GM23338 (cell line): ENCODE results near the gene SLC41A2. TPM values are rescaled to one million over a fixed set of nuclear protein-coding genes. Genes with fewer than 3 reads are reported as not detected.

ENCODE experiments used
- ATAC-seq: fragments of 200-7000 bp; cut with Tn5 transposase; 3 replicates; pipeline ENCODE4 v1.9.1; 2020
- DNase-seq: peaks from one replicate; pipeline ENCODE4 v3.0.0-alpha.2; 2015; ENCODE audit warnings: low spot score
- H2AFZ ChIP-seq: fragments of 200-600 bp; sonication (generic); 2 replicates; pipeline ENCODE4 v1.8.0; 2016; ENCODE audit warnings: antibody characterized with exemption, mild to moderate bottlenecking, moderate library complexity
- H3F3A ChIP-seq: fragments of 200-600 bp; sonication (generic); replicated peaks from 2 replicates; pipeline ENCODE4 v1.8.0; 2017; ENCODE audit warnings: antibody characterized with exemption, mixed run types, low read depth
- H3K27ac ChIP-seq: fragments of 200-600 bp; sonication (generic); 2 replicates; pipeline ENCODE4 v1.6.1; 2016; ENCODE audit warnings: low read depth
- H3K27me3 ChIP-seq: fragments of 200-600 bp; sonication (generic); 2 replicates; pipeline ENCODE4 v1.8.0; 2016; ENCODE audit warnings: mild to moderate bottlenecking, mixed run types, moderate library complexity; ENCODE audit not compliant: insufficient read depth
- H3K36me3 ChIP-seq: fragments of 200-600 bp; sonication (generic); 2 replicates; pipeline ENCODE4 v1.8.0; 2016; ENCODE audit warnings: mild to moderate bottlenecking; ENCODE audit not compliant: insufficient read depth
- H3K4me1 ChIP-seq: fragments of 200-600 bp; sonication (generic); 2 replicates; pipeline ENCODE4 v1.8.0; 2016; ENCODE audit warnings: mild to moderate bottlenecking, moderate library complexity; ENCODE audit not compliant: insufficient read depth
- H3K4me2 ChIP-seq: fragments of 200-600 bp; sonication (generic); 2 replicates; pipeline ENCODE4 v1.7.1; 2017; ENCODE audit warnings: mixed run types
- H3K4me3 ChIP-seq: fragments of 200-600 bp; sonication (generic); 2 replicates; pipeline ENCODE4 v1.6.1; 2016; ENCODE audit warnings: mixed run types
- H3K79me2 ChIP-seq: fragments of 200-600 bp; sonication (generic); replicated peaks from 2 replicates; pipeline ENCODE4 v1.8.0; 2017; ENCODE audit warnings: mild to moderate bottlenecking; ENCODE audit not compliant: insufficient read depth
- H3K9me2 ChIP-seq: fragments of 200-600 bp; sonication (generic); 2 replicates; pipeline ENCODE4 v1.8.0; 2017; ENCODE audit not compliant: insufficient read depth
- H4K20me1 ChIP-seq: fragments of 200-600 bp; sonication (generic); replicated peaks from 2 replicates; pipeline ENCODE4 v1.8.0; 2017; ENCODE audit warnings: mild to moderate bottlenecking; ENCODE audit not compliant: insufficient read depth
- H3K27ac Mint-ChIP-seq: 2 replicates; pipeline ENCODE4 v1.8.0; 2020; ENCODE audit warnings: inconsistent platforms, mild to moderate bottlenecking, moderate library complexity, mixed read lengths
- H3K27me3 Mint-ChIP-seq: 3 replicates; pipeline ENCODE4 v1.8.0; 2022; ENCODE audit warnings: low read depth, mild to moderate bottlenecking, moderate library complexity, mixed read lengths, inconsistent platforms; ENCODE audit not compliant: insufficient read depth, poor library complexity
- H3K36me3 Mint-ChIP-seq: 3 replicates; pipeline ENCODE4 v1.8.0; 2021; ENCODE audit warnings: low read depth, mild to moderate bottlenecking, inconsistent platforms, moderate library complexity, mixed read lengths
- H3K4me1 Mint-ChIP-seq: 3 replicates; pipeline ENCODE4 v1.8.0; 2020; ENCODE audit warnings: mild to moderate bottlenecking, inconsistent platforms, mixed read lengths
- H3K4me3 Mint-ChIP-seq: 3 replicates; pipeline ENCODE4 v1.8.0; 2021; ENCODE audit warnings: moderate library complexity, mild to moderate bottlenecking, inconsistent platforms, mixed read lengths
- H3K9me3 Mint-ChIP-seq: 3 replicates; pipeline ENCODE4 v1.8.0; 2020; ENCODE audit warnings: moderate library complexity, mild to moderate bottlenecking, inconsistent platforms, mixed read lengths
- CREB1 ChIP-seq: fragments of 250-450 bp; sonication (Bioruptor Pico); IDR thresholded peaks from 2 replicates; pipeline ENCODE4 v1.5.0; 2020; ENCODE audit warnings: low read depth, mild to moderate bottlenecking, moderate library complexity
- EZH2 ChIP-seq: fragments of 200-600 bp; sonication (generic); IDR thresholded peaks from one replicate; pipeline ENCODE4 v1.8.0; 2017; ENCODE audit warnings: antibody characterized with exemption, mild to moderate bottlenecking, low read depth; ENCODE audit not compliant: unreplicated experiment
- EZH2phosphoT487 ChIP-seq: fragments of 200-600 bp; sonication (generic); IDR thresholded peaks from one replicate; pipeline ENCODE4 v1.8.1; 2018; ENCODE audit warnings: antibody characterized with exemption; ENCODE audit not compliant: unreplicated experiment
- JUNB ChIP-seq: IDR thresholded peaks from one replicate; pipeline ENCODE4 v1.6.1; 2016; ENCODE audit warnings: antibody characterized with exemption; ENCODE audit not compliant: unreplicated experiment
- NANOG ChIP-seq: IDR thresholded peaks from 2 replicates; pipeline ENCODE4 v1.6.1; 2016; ENCODE audit warnings: antibody characterized with exemption, borderline replicate concordance
- POLR2AphosphoS5 ChIP-seq: IDR thresholded peaks from 2 replicates; pipeline ENCODE4 v1.6.1; 2016; ENCODE audit warnings: antibody characterized with exemption, low read depth
- STAT1 ChIP-seq: IDR thresholded peaks from one replicate; pipeline ENCODE4 v1.6.1; 2016; ENCODE audit warnings: antibody characterized with exemption; ENCODE audit not compliant: unreplicated experiment
- ZNF114 ChIP-seq: fragments of 250-450 bp; sonication (Bioruptor Pico); IDR thresholded peaks from 2 replicates; pipeline ENCODE4 v1.5.0; 2020; ENCODE audit warnings: mild to moderate bottlenecking, moderate library complexity
- ZNF331 ChIP-seq: fragments of 250-450 bp; sonication (Bioruptor Pico); IDR thresholded peaks from 2 replicates; pipeline ENCODE4 v1.5.0; 2020; ENCODE audit warnings: low read depth, mild to moderate bottlenecking, moderate library complexity
- polyA plus RNA-seq: library from polyadenylated mRNA; unstranded; fragments of >200 nt; fragmentation: Nextera tagmentation; extraction: Ambion mirVana; gene quantifications from 2 replicates; pipeline ENCODE4 v1.2.1, GENCODE V29; 2016
- total RNA-seq: library from RNA; depleted of rRNA; stranded (reverse); fragments of >200 nt; shearing (Covaris generic); gene quantifications from 2 replicates; pipeline ENCODE4 v1.2.3, GENCODE V29; 2014
- TF ChIP-seq, protein P1 (sequence below): IDR thresholded peaks from 2 replicates; pipeline ENCODE4 v1.6.1; 2016; ENCODE audit warnings: antibody characterized with exemption
- TF ChIP-seq, protein P2 (sequence below): IDR thresholded peaks from one replicate; pipeline ENCODE4 v1.6.1; 2018; ENCODE audit warnings: antibody characterized with exemption; ENCODE audit not compliant: unreplicated experiment

Gene SLC41A2
- total and polyA plus RNA-seq, 2 experiments from 2014 or later: 1.5 to 6.8 TPM

DNA sequence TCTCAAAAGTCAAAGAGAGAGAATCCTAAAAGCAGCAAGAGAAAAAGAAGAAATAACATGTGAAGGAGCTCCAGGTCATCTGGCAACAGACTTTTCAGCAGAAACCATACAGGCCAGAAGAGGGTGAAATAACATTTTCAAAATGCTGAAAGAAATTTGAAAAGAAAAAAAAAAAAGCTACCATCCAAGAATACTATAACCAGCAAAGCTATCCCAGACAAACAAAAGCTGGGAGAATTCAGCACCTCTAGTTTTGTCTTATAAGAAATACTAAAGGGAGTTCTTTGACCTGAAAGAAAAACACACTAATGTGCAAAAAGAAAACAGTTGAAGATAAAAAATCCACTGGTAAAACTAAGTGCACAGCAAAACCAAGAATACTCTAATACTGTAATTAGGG is 36.8 kb downstream of the SLC41A2 start:
- Mint-ChIP-seq H3K4me3 (no peak overlapping the region), H3K27ac (no peak overlapping the region), H3K27me3 (no peaks in the 10 kb centered on the region), H3K36me3 (0 out of 3 replicates have a peak, but pooled peaks cover 2% of the 10 kb centered on the region), H3K9me3 (peaks cover 14% of the 10 kb centered on the region; the same call in 2 of the 3 replicates), H3K4me1 (no peaks in the 10 kb centered on the region)
- no peak for ATAC-seq
- no peaks in the 10 kb centered on the region for H3K36me3 ChIP-seq
- no peak overlapping the region for H3K4me2 ChIP-seq
- H3K79me2 ChIP-seq: no peaks in the 10 kb centered on the region
- no peak overlapping the region for H2AFZ ChIP-seq
- no peak overlapping the region for H3K27ac ChIP-seq
- TF ChIP-seq NANOG (no peak), ZNF114 (no peak), EZH2phosphoT487 (no peak), JUNB (no peak)
- TF ChIP-seq, protein P1, sequence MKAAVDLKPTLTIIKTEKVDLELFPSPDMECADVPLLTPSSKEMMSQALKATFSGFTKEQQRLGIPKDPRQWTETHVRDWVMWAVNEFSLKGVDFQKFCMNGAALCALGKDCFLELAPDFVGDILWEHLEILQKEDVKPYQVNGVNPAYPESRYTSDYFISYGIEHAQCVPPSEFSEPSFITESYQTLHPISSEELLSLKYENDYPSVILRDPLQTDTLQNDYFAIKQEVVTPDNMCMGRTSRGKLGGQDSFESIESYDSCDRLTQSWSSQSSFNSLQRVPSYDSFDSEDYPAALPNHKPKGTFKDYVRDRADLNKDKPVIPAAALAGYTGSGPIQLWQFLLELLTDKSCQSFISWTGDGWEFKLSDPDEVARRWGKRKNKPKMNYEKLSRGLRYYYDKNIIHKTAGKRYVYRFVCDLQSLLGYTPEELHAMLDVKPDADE: no peak
- no peaks in the 10 kb centered on the region for H3K4me1 ChIP-seq
- H3K9me2 ChIP-seq: no peaks in the 10 kb centered on the region
- DNase-seq: no peak
- no peaks in the 10 kb centered on the region for H3K27me3 ChIP-seq
- H3K4me3 ChIP-seq: no peak overlapping the region
- H4K20me1 ChIP-seq: no peaks in the 10 kb centered on the region
- H3F3A ChIP-seq: no peaks in the 10 kb centered on the region

DNA sequence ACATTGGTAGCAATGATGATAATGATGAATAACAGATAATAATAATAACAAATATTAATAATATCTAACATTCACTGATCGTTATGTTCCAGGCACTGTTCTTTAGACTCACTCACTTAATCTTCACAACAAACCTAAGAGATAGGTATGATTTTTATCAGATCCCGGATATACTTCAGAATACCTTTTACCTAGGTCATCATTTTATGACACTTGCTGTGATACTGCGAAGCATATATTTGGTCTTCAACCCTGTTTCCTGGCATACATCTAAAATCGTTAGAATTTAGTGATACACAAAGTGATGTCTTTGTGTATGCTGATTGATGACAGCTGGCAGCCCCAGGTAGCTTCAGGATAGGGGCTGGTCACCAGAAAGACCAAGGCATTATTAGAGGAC is 46.1 kb downstream of the SLC41A2 start:
- H2AFZ ChIP-seq: no peak overlapping the region
- H3K27ac ChIP-seq: no peak overlapping the region
- no peaks in the 10 kb centered on the region for H3F3A ChIP-seq
- ATAC-seq: no peak
- no peak overlapping the region for H3K4me2 ChIP-seq
- no peaks in the 10 kb centered on the region for H4K20me1 ChIP-seq
- Mint-ChIP-seq H3K4me1 (peaks cover 2% of the 10 kb centered on the region; the same call in 1 of the 3 replicates), H3K36me3 (no peaks in the 10 kb centered on the region), H3K4me3 (no peak overlapping the region), H3K27me3 (no peaks in the 10 kb centered on the region), H3K9me3 (no peaks in the 10 kb centered on the region), H3K27ac (no peak overlapping the region)
- H3K4me3 ChIP-seq: no peak overlapping the region
- no peaks in the 10 kb centered on the region for H3K27me3 ChIP-seq
- 0 out of 2 replicates have a peak, but pooled peaks cover 3% of the 10 kb centered on the region for H3K4me1 ChIP-seq
- no peaks in the 10 kb centered on the region for H3K79me2 ChIP-seq
- no peaks in the 10 kb centered on the region for H3K9me2 ChIP-seq
- no peak for DNase-seq
- TF ChIP-seq CREB1 (no peak), JUNB (no peak)
- no peaks in the 10 kb centered on the region for H3K36me3 ChIP-seq

DNA sequence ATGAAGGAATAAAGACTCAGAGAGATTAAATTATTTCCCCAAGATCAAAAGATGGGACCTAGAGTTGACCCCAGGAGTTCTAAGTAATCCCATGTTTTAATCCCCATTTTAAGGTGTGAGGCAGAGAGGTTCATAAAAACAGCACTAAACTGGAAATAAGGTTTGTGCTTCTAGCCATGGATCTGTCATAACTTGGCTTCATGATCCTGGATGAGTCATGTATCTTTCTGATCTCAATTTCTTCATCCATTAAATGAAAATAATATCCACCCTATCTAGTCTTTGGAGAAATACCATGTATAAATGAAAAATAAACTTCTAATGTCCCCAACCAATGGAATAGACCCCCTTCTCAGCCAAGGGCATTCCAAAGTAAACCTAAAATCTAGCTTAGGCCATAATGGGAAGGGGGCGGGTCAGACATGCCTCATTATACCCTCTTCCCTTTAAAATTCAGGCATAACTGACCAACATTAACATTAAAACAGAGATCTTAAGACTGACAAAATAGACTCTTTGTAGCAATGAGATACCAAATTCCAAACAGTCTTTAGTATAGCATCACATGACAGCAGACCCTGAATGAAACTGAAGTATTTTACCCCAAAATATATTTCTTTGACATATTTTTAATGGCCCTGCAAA is 47.8 kb downstream of the SLC41A2 start:
- ATAC-seq: no peak
- no peaks in the 10 kb centered on the region for H3K36me3 Mint-ChIP-seq
- TF ChIP-seq EZH2phosphoT487: no peak
- TF ChIP-seq, protein P1: no peak
- no peak for TF ChIP-seq CREB1
- TF ChIP-seq EZH2: no peak
- TF ChIP-seq ZNF331 (CRISPR knock-in tag): no peak
- TF ChIP-seq, protein P2, sequence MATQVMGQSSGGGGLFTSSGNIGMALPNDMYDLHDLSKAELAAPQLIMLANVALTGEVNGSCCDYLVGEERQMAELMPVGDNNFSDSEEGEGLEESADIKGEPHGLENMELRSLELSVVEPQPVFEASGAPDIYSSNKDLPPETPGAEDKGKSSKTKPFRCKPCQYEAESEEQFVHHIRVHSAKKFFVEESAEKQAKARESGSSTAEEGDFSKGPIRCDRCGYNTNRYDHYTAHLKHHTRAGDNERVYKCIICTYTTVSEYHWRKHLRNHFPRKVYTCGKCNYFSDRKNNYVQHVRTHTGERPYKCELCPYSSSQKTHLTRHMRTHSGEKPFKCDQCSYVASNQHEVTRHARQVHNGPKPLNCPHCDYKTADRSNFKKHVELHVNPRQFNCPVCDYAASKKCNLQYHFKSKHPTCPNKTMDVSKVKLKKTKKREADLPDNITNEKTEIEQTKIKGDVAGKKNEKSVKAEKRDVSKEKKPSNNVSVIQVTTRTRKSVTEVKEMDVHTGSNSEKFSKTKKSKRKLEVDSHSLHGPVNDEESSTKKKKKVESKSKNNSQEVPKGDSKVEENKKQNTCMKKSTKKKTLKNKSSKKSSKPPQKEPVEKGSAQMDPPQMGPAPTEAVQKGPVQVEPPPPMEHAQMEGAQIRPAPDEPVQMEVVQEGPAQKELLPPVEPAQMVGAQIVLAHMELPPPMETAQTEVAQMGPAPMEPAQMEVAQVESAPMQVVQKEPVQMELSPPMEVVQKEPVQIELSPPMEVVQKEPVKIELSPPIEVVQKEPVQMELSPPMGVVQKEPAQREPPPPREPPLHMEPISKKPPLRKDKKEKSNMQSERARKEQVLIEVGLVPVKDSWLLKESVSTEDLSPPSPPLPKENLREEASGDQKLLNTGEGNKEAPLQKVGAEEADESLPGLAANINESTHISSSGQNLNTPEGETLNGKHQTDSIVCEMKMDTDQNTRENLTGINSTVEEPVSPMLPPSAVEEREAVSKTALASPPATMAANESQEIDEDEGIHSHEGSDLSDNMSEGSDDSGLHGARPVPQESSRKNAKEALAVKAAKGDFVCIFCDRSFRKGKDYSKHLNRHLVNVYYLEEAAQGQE: no peak
- TF ChIP-seq JUNB: no peak
- TF ChIP-seq NANOG: no peak
- TF ChIP-seq POLR2AphosphoS5: no peak
- no peak for TF ChIP-seq STAT1

More for the DNA sequence above, 47.8 kb downstream of the SLC41A2 start:
- Histone ChIP-seq H3K27me3 (no peaks in the 10 kb centered on the region), H3K4me3 (no peak overlapping the region), H2AFZ (no peak overlapping the region), H3K4me2 (no peak overlapping the region), H3K9me2 (no peaks in the 10 kb centered on the region), H4K20me1 (no peaks in the 10 kb centered on the region), H3K36me3 (no peaks in the 10 kb centered on the region), H3K4me1 (0 out of 2 replicates have a peak, but pooled peaks cover 3% of the 10 kb centered on the region), H3K27ac (no peak overlapping the region), H3K79me2 (no peaks in the 10 kb centered on the region), H3F3A (no peaks in the 10 kb centered on the region)
- H3K4me1 Mint-ChIP-seq: peaks cover 2% of the 10 kb centered on the region; the same call in 1 of the 3 replicates
- no peak overlapping the region for H3K4me3 Mint-ChIP-seq
- no peak for DNase-seq
- no peaks in the 10 kb centered on the region for H3K27me3 Mint-ChIP-seq
- no peak overlapping the region for H3K27ac Mint-ChIP-seq
- no peaks in the 10 kb centered on the region for H3K9me3 Mint-ChIP-seq
